ENCODE results near the gene TRRAP. TPM values are rescaled to one million over a fixed set of nuclear protein-coding genes. Genes with fewer than 3 reads are reported as not detected.

Gene TRRAP
- total RNA-seq, 3 donors from 2014 or later = 36.2 to 47.8 (median 44.5) TPM

GRCh38 chr7:99046722-99047121, 168.4 kb downstream of the TRRAP start:
- intact Hi-C loops (cut with DNase I, micrococcal nuclease) = loop anchor here in 1 of 2 donors (10.0 kb wide), 1 partner anchor 98 kb away; the partner anchor contains the start of gene SMURF1
- H3K9me3 ChIP-seq = no peaks in the 10 kb centered on the region
- TF ChIP-seq, protein P1, sequence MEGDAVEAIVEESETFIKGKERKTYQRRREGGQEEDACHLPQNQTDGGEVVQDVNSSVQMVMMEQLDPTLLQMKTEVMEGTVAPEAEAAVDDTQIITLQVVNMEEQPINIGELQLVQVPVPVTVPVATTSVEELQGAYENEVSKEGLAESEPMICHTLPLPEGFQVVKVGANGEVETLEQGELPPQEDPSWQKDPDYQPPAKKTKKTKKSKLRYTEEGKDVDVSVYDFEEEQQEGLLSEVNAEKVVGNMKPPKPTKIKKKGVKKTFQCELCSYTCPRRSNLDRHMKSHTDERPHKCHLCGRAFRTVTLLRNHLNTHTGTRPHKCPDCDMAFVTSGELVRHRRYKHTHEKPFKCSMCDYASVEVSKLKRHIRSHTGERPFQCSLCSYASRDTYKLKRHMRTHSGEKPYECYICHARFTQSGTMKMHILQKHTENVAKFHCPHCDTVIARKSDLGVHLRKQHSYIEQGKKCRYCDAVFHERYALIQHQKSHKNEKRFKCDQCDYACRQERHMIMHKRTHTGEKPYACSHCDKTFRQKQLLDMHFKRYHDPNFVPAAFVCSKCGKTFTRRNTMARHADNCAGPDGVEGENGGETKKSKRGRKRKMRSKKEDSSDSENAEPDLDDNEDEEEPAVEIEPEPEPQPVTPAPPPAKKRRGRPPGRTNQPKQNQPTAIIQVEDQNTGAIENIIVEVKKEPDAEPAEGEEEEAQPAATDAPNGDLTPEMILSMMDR (IDR thresholded peaks at IDR 0.05) = no peak
- ATAC-seq (no peak), DNase-seq (no peak)
- peaks cover 14% of the 10 kb centered on the region for H3K36me3 ChIP-seq (ENCODE audit: low read depth)
- H3K4me3 ChIP-seq = no peak overlapping the region
- peaks cover 4% of the 10 kb centered on the region for H3K4me1 ChIP-seq (ENCODE audit: low read depth)

DNA sequence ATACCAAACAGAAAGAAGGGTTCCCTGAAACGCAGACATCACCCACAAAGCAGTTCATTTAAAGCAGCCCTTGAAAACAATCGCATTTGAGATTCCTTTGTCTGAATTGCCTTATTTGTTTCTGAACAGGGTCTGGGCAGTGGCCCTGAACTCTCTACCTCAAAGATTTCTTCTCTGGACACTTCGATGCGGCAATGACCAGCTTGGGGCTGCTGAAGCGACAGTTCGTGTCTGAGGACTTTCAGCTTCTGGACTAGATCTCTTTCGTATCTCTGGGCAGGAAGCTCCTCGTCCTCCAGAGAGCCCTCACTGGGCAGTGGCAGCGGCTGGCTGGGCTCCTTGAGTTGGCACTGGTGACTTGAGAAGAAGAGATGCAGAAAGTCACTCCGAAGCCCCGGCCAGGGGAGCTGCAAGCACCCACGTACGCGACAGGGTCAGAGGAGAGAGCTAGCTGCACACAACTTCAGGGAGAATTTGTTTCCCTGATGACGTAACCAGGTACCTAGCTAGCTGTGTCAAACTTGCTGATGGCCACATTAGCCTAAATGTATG, 169.3 kb downstream of the TRRAP start:
- H3K4me3 ChIP-seq = no peak overlapping the region
- ATAC-seq (no peak), DNase-seq (no peak)
- H3K9me3 ChIP-seq = no peaks in the 10 kb centered on the region
- peaks cover under 1% of the 10 kb centered on the region for H3K4me1 ChIP-seq (ENCODE audit: low read depth)
- peaks cover 11% of the 10 kb centered on the region for H3K36me3 ChIP-seq (ENCODE audit: low read depth)
- TF ChIP-seq, protein P1 (IDR thresholded peaks at IDR 0.05) = no peak
- intact Hi-C loops (cut with DNase I, micrococcal nuclease) = loop anchor here in 1 of 2 donors (10.0 kb wide), 1 partner anchor 97 kb away; the partner anchor contains the start of gene SMURF1

DNA sequence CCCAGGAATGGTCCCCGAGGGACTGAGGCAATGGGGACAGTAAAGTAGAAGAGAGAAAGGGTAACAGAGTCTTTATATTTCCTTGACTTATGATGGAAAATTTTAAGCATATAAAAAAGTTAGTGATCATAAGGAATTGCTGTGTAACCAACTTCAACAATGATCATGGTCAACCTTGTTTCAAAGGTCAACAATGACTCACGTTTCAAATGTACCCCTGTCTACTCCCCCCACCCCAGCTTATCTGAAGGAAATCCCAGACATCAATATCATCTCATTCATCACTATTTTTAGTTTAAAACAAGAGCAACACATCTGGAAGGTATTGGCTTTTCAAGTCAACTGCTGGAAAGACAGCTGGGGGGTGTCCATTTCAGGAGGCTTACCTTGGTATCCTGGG, 172.6 kb downstream of the TRRAP start:
- Histone ChIP-seq H3K9me3 (no peaks in the 10 kb centered on the region), H3K36me3 (ENCODE audit: low read depth) (peaks cover 11% of the 10 kb centered on the region), H3K4me3 (no peak overlapping the region), H3K4me1 (ENCODE audit: low read depth) (no peaks in the 10 kb centered on the region)
- DNase-seq = no peak
- intact Hi-C loops (cut with DNase I, micrococcal nuclease) = no loop called here
- TF ChIP-seq, protein P1 (IDR thresholded peaks at IDR 0.05) = no peak
- peak; percentile 32 for ATAC-seq

DNA sequence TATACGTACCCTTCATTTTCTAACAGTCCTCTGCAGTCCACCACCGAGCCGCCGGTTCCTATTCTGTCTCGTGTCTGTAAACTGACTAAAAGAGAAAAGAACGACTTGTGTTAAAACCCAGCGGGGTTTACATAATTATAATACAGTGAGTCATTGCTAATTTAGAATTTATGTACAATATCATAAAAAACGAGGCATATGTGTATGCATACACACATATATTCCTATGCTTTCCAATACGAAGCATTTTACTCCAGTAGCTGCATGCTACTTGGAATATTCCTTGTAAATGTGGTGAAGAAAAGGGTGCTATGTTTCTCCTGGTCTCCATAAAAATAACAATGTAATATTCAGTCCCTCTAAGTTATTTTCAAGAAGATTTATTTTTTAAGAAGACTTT, 176.4 kb downstream of the TRRAP start:
- no peak for ATAC-seq
- no peaks in the 10 kb centered on the region for H3K4me1 ChIP-seq (ENCODE audit: low read depth)
- H3K36me3 ChIP-seq (ENCODE audit: low read depth) = no peaks in the 10 kb centered on the region
- no peak for DNase-seq
- H3K4me3 ChIP-seq = no peak overlapping the region
- no peaks in the 10 kb centered on the region for H3K9me3 ChIP-seq
- TF ChIP-seq, protein P1 (IDR thresholded peaks at IDR 0.05) = no peak
- intact Hi-C loops (cut with DNase I, micrococcal nuclease) = no loop called here

GRCh38 chr7:99061001-99061776, 182.9 kb downstream of the TRRAP start:
- intact Hi-C loops (cut with DNase I, micrococcal nuclease) = no loop called here
- ATAC-seq (no peak), DNase-seq (no peak)
- no peaks in the 10 kb centered on the region for H3K9me3 ChIP-seq
- no peaks in the 10 kb centered on the region for H3K36me3 ChIP-seq (ENCODE audit: low read depth)
- H3K4me3 ChIP-seq = no peak overlapping the region
- H3K4me1 ChIP-seq (ENCODE audit: low read depth) = no peaks in the 10 kb centered on the region
- TF ChIP-seq, protein P1 (IDR thresholded peaks at IDR 0.05) = no peak

Small RNAs within 50 kb of the gene (microRNA-seq; reads per million reads assigned to microRNA genes)
- 1.2 reads per million for gene MIR3609

Other genes starting within 250 kb of the TRRAP start
- gene TMEM130, start 8.5 kb upstream of the TRRAP start, total RNA-seq = 1 to 10 TPM in 1 of 3 donors, under 1 TPM in 2; 0.22 to 5.4 (median 0.38) TPM